ENCODE results near the gene CCDC69. TPM values are rescaled to one million over a fixed set of nuclear protein-coding genes. Genes with fewer than 3 reads are reported as not detected.
"Not testable (repeated sequence)": the region's sequence is repeated elsewhere in the genome, so short reads cannot be mapped to it uniquely, and the experiment has no call there.

CCDC69 gene
- total RNA-seq, 2 experiments from 2014 or later, result 87.6 to 92.7 TPM

GRCh38 chr5:151205411-151205810, 18.5 kb downstream of the CCDC69 start:
- POLR2A ChIA-PET, result interaction anchor here (2.2 kb wide), 1 partner anchor 9 kb away, joined by 9 read pairs; no protein-coding TSS in a partner anchor
- no peaks in the 10 kb centered on the region for H3K27me3 Mint-ChIP-seq (ENCODE audit: low read depth)
- H3K9me3 Mint-ChIP-seq (ENCODE audit: insufficient read depth), result no peaks in the 10 kb centered on the region
- ATAC-seq, result no peak
- peak overlapping the region; percentile 56 for H3K27ac Mint-ChIP-seq
- no peak overlapping the region for H3K4me3 Mint-ChIP-seq
- DNase-seq, result no peak
- CTCF ChIA-PET, result interaction anchor here (1.5 kb wide), 1 partner anchor 80 kb away, joined by 3 read pairs; no protein-coding TSS in a partner anchor
- H3K36me3 Mint-ChIP-seq (ENCODE audit: low read depth), result peaks cover 52% of the 10 kb centered on the region
- H3K4me1 Mint-ChIP-seq (ENCODE audit: low read depth), result peaks cover 57% of the 10 kb centered on the region

DNA sequence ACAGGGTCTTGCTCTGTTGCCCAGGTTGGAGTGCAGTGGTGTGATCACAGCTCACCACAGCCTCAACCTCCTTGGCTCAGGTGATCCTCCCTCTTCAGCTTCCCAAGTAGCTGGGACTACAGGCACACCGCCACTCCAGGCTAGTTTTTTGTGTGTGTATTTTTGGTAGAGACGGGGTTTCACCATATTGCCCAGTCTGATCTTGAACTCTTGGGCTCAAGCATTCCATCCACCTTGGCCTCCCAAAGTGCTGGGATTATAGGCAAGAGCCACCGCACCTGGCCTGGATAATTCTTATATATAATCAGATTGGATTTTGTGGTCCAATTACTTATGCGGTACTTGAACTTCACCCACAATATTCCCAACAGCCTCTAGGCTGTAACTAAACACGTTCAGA, 19.8 kb downstream of the CCDC69 start:
- ChIA-PET POLR2A (interaction anchor here (0.7 to 3.3 kb wide), 4 partner anchors 8 to 18 kb away, joined by 4 to 22 read pairs (median 12); no protein-coding TSS in a partner anchor), CTCF (interaction anchor here (0.7 to 1.8 kb wide), 2 partner anchors 19 to 35 kb away, joined by 3 to 7 read pairs; partner anchors contain the start of gene CCDC69)
- Mint-ChIP-seq H3K4me1 (ENCODE audit: low read depth) (peaks cover 46% of the 10 kb centered on the region), H3K4me3 (no peak overlapping the region), H3K27me3 (ENCODE audit: low read depth) (no peaks in the 10 kb centered on the region), H3K9me3 (ENCODE audit: insufficient read depth) (no peaks in the 10 kb centered on the region), H3K36me3 (ENCODE audit: low read depth) (peaks cover 56% of the 10 kb centered on the region), H3K27ac (no peak overlapping the region)
- DNase-seq (no peak), ATAC-seq (no peak)

- ATAC-seq (peak; percentile 84), DNase-seq (no peak)
- Mint-ChIP-seq H3K4me3 (peak overlapping the region; percentile 22), H3K9me3 (ENCODE audit: insufficient read depth) (no peaks in the 10 kb centered on the region), H3K36me3 (ENCODE audit: low read depth) (peaks cover 55% of the 10 kb centered on the region), H3K27ac (peak overlapping the region; percentile 75), H3K27me3 (ENCODE audit: low read depth) (no peaks in the 10 kb centered on the region), H3K4me1 (ENCODE audit: low read depth) (peaks cover 34% of the 10 kb centered on the region)
- ChIA-PET CTCF (interaction anchor here (1.4 to 2.0 kb wide), 5 partner anchors 10 to 77 kb away, joined by 4 to 8 read pairs (median 6); no protein-coding TSS in a partner anchor), POLR2A (interaction anchor here (0.7 to 3.3 kb wide), 5 partner anchors 9 to 543 kb away, joined by 3 to 22 read pairs (median 4); partner anchors contain the start of gene CCDC69)
Measured at GRCh38 chr5:151202381-151203139, 21.3 kb downstream of the CCDC69 start.

- H3K27ac Mint-ChIP-seq, result peak overlapping the region; percentile 55
- peaks cover 45% of the 10 kb centered on the region for H3K4me1 Mint-ChIP-seq (ENCODE audit: low read depth)
- peaks cover 66% of the 10 kb centered on the region for H3K36me3 Mint-ChIP-seq (ENCODE audit: low read depth)
- POLR2A ChIA-PET, result interaction anchor here (0.9 to 3.3 kb wide), 3 partner anchors 11 to 43 kb away, joined by 3 to 22 read pairs (median 15); partner anchors contain the start of gene ANXA6
- ATAC-seq (no peak), DNase-seq (no peak)
- no peak overlapping the region for H3K4me3 Mint-ChIP-seq
- H3K27me3 Mint-ChIP-seq (ENCODE audit: low read depth), result no peaks in the 10 kb centered on the region
- H3K9me3 Mint-ChIP-seq (ENCODE audit: insufficient read depth), result no peaks in the 10 kb centered on the region
- CTCF ChIA-PET, result interaction anchor here (1.1 to 1.6 kb wide), 4 partner anchors 36 to 86 kb away, joined by 3 to 8 read pairs (median 4); no protein-coding TSS in a partner anchor
Measured at GRCh38 chr5:151200913-151201595, 22.8 kb downstream of the CCDC69 start.

DNA sequence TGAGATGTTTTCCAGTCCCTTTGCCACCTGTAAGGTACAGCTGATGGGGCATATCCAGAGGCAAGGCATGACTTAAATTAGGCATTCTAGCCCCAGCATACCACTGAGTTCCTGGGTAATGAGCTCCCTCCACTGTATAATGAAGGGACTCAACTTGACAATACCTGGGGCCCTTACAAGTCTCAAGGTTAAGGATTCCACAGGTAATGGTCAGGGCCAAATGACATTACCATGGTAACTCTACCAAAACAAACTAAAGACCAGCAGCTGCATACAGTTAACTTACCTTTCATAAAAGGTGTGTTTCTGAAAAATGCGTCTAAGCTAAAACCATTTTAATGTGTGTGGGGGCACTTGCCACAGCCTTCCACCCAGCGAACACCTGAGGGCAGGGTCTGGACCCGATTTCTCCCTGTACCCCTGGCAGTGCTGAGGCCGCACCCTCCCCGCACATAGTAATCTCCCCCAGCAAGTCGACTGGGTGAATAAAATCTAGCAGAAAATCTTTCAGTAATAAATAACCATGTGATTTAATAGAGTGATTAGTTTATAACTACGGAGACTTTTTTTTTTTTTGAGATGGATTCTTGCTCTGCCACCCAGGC, 24.2 kb downstream of the CCDC69 start:
- DNase-seq, result no peak
- peaks cover 72% of the 10 kb centered on the region for H3K36me3 Mint-ChIP-seq (ENCODE audit: low read depth)
- peaks cover 45% of the 10 kb centered on the region for H3K4me1 Mint-ChIP-seq (ENCODE audit: low read depth)
- no peak overlapping the region for H3K4me3 Mint-ChIP-seq
- no peaks in the 10 kb centered on the region for H3K27me3 Mint-ChIP-seq (ENCODE audit: low read depth)
- ChIA-PET CTCF (interaction anchor here (0.9 to 1.5 kb wide), 4 partner anchors 12 to 41 kb away, joined by 3 to 4 read pairs (median 3); no protein-coding TSS in a partner anchor), POLR2A (interaction anchor here (1.0 kb wide), 1 partner anchor 43 kb away, joined by 4 read pairs; no protein-coding TSS in a partner anchor)
- H3K9me3 Mint-ChIP-seq (ENCODE audit: insufficient read depth), result no peaks in the 10 kb centered on the region
- ATAC-seq, result no peak
- H3K27ac Mint-ChIP-seq, result peak overlapping the region; percentile 3

GRCh38 chr5:151198861-151199260, 25.0 kb downstream of the CCDC69 start:
- DNase-seq (no peak), ATAC-seq (no peak)
- Mint-ChIP-seq H3K27ac (no peak overlapping the region), H3K27me3 (ENCODE audit: low read depth) (no peaks in the 10 kb centered on the region), H3K36me3 (ENCODE audit: low read depth) (peaks cover 73% of the 10 kb centered on the region), H3K9me3 (ENCODE audit: insufficient read depth) (no peaks in the 10 kb centered on the region), H3K4me3 (no peak overlapping the region), H3K4me1 (ENCODE audit: low read depth) (peaks cover 40% of the 10 kb centered on the region)
- ChIA-PET POLR2A (interaction anchor here (1.0 kb wide), 1 partner anchor 44 kb away, joined by 4 read pairs; no protein-coding TSS in a partner anchor), CTCF (interaction anchor here (1.0 to 1.4 kb wide), 3 partner anchors 34 to 42 kb away, joined by 3 read pairs; no protein-coding TSS in a partner anchor)

DNA sequence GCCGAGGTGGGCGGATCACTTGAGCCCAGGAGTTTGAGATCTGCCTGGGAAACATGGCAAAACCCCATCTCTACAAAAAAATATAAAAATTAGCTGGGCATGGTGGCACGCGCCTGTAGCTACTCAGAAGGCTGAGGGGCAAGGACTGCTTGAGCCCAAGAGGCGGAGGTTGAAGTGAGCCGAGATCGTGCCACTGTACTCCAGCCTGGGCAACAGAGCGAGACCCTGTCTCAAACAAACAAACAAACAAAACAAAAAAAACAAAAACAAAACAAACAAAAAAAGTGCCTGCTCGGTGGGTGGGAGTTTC, 26.6 kb downstream of the CCDC69 start:
- not testable (repeated sequence) for ATAC-seq; H3K27ac Mint-ChIP-seq; DNase-seq; H3K27me3 Mint-ChIP-seq (ENCODE audit: low read depth); H3K4me3 Mint-ChIP-seq
- H3K4me1 Mint-ChIP-seq (ENCODE audit: low read depth), result peaks cover 29% of the 10 kb centered on the region
- ChIA-PET POLR2A (interaction anchor here (0.5 kb wide), 1 partner anchor 562 kb away, joined by 3 read pairs; no protein-coding TSS in a partner anchor), CTCF (interaction anchor here (1.5 kb wide), 1 partner anchor 41 kb away, joined by 4 read pairs; no protein-coding TSS in a partner anchor)
- peaks cover 11% of the 10 kb centered on the region for H3K9me3 Mint-ChIP-seq (ENCODE audit: insufficient read depth)
- H3K36me3 Mint-ChIP-seq (ENCODE audit: low read depth), result peaks cover 79% of the 10 kb centered on the region

- no peak for DNase-seq
- Mint-ChIP-seq H3K4me1 (ENCODE audit: low read depth) (peaks cover 29% of the 10 kb centered on the region), H3K27me3 (ENCODE audit: low read depth) (no peaks in the 10 kb centered on the region), H3K4me3 (no peak overlapping the region), H3K36me3 (ENCODE audit: low read depth) (peaks cover 82% of the 10 kb centered on the region), H3K27ac (peak overlapping the region; percentile 30), H3K9me3 (ENCODE audit: insufficient read depth) (peaks cover 15% of the 10 kb centered on the region)
- ATAC-seq, result peak; percentile 39
- ChIA-PET POLR2A (interaction anchor here (0.5 kb wide), 1 partner anchor 562 kb away, joined by 3 read pairs; no protein-coding TSS in a partner anchor), CTCF (interaction anchor here (1.5 kb wide), 1 partner anchor 42 kb away, joined by 4 read pairs; no protein-coding TSS in a partner anchor)
Measured at GRCh38 chr5:151196556-151197290, 27.2 kb downstream of the CCDC69 start.

GRCh38 chr5:151195622-151196021, 28.3 kb downstream of the CCDC69 start:
- H3K4me1 Mint-ChIP-seq (ENCODE audit: low read depth), result peaks cover 33% of the 10 kb centered on the region
- H3K9me3 Mint-ChIP-seq (ENCODE audit: insufficient read depth), result peaks cover 23% of the 10 kb centered on the region
- DNase-seq (no peak), ATAC-seq (no peak)
- H3K27me3 Mint-ChIP-seq (ENCODE audit: low read depth), result no peaks in the 10 kb centered on the region
- H3K27ac Mint-ChIP-seq, result peak overlapping the region; percentile 68
- H3K36me3 Mint-ChIP-seq (ENCODE audit: low read depth), result peaks cover 84% of the 10 kb centered on the region
- ChIA-PET CTCF (no interaction called here), POLR2A (no interaction called here)
- no peak overlapping the region for H3K4me3 Mint-ChIP-seq

GRCh38 chr5:151192626-151193025, 31.3 kb downstream of the CCDC69 start:
- POLR2A ChIA-PET, result no interaction called here
- H3K9me3 Mint-ChIP-seq (ENCODE audit: insufficient read depth), result peaks cover 43% of the 10 kb centered on the region
- ATAC-seq, result no peak
- DNase-seq, result no peak
- H3K4me1 Mint-ChIP-seq (ENCODE audit: low read depth), result peaks cover 36% of the 10 kb centered on the region
- H3K36me3 Mint-ChIP-seq (ENCODE audit: low read depth), result peaks cover 88% of the 10 kb centered on the region
- CTCF ChIA-PET, result interaction anchor here (0.8 to 1.3 kb wide), 3 partner anchors 22 to 78 kb away, joined by 3 to 5 read pairs (median 3); no protein-coding TSS in a partner anchor
- H3K4me3 Mint-ChIP-seq, result no peak overlapping the region
- no peak overlapping the region for H3K27ac Mint-ChIP-seq
- no peaks in the 10 kb centered on the region for H3K27me3 Mint-ChIP-seq (ENCODE audit: low read depth)

All from activated CD8-positive, alpha-beta T cell treated with anti-CD3 and anti-CD28 coated beads, Interleukin-2, amount 10 ng/mL, durations not matched to agents 7 days and 5 days (primary cell).